DOHH2 (cell line): ENCODE measurements around the gene HOXB3.

Experiments used
- H3F3A ChIP-seq: fragments of 200-600 bp; sonication (generic), shearing (Covaris generic); 2 replicates; pipeline ENCODE4 v1.6.0; 2016; ENCODE audit warnings: antibody characterized with exemption, mild to moderate bottlenecking; ENCODE audit not compliant: control insufficient read depth, insufficient read depth
- H3K27ac ChIP-seq: fragments of 200-600 bp; sonication (generic); 2 replicates; pipeline ENCODE4 v1.5.1; 2014; ENCODE audit warnings: low read depth, mild to moderate bottlenecking, low read length, moderate library complexity
- H3K27me3 ChIP-seq: fragments of 200-600 bp; sonication (generic); 2 replicates; pipeline ENCODE4 v1.6.1; 2014; ENCODE audit warnings: mild to moderate bottlenecking, low read length, mixed read lengths; ENCODE audit not compliant: control insufficient read depth
- H3K36me3 ChIP-seq: fragments of 200-600 bp; sonication (generic); 2 replicates; pipeline ENCODE4 v1.6.1; 2014; ENCODE audit warnings: mild to moderate bottlenecking, low read length, moderate library complexity, mixed read lengths; ENCODE audit not compliant: control insufficient read depth
- H3K4me1 ChIP-seq: fragments of 200-600 bp; sonication (generic); 2 replicates; pipeline ENCODE4 v1.6.1; 2014; ENCODE audit warnings: mild to moderate bottlenecking, low read length, mixed read lengths; ENCODE audit not compliant: control insufficient read depth
- H3K4me2 ChIP-seq: fragments of 200-600 bp; sonication (generic); 2 replicates; pipeline ENCODE4 v1.6.0; 2014; ENCODE audit warnings: mild to moderate bottlenecking, low read length, moderate library complexity
- H3K4me3 ChIP-seq: fragments of 200-600 bp; sonication (generic); 2 replicates; pipeline ENCODE4 v1.5.1; 2014; ENCODE audit warnings: mild to moderate bottlenecking, low read length, mixed read lengths
- H3K79me2 ChIP-seq: fragments of 200-600 bp; sonication (generic); 2 replicates; pipeline ENCODE4 v1.6.1; 2014; ENCODE audit warnings: mild to moderate bottlenecking, low read length, mixed read lengths; ENCODE audit not compliant: control insufficient read depth
- H3K9me2 ChIP-seq: fragments of 200-600 bp; sonication (generic); replicated peaks from 2 replicates; pipeline ENCODE4 v1.6.1; 2014; ENCODE audit warnings: mild to moderate bottlenecking, low read length, mixed read lengths; ENCODE audit not compliant: control insufficient read depth
- H3K9me3 ChIP-seq: fragments of 200-600 bp; sonication (generic); 2 replicates; pipeline ENCODE4 v1.6.1; 2014; ENCODE audit warnings: antibody characterized with exemption, low read length, mixed read lengths; ENCODE audit not compliant: control insufficient read depth, insufficient read depth
- H4K20me1 ChIP-seq: fragments of 200-600 bp; sonication (generic); 2 replicates; pipeline ENCODE4 v1.6.0; 2014; ENCODE audit warnings: low read depth, mild to moderate bottlenecking, antibody characterized with exemption, low read length, moderate library complexity; ENCODE audit not compliant: control insufficient read depth, insufficient read depth
- EZH2phosphoT487 ChIP-seq: fragments of 200-600 bp; sonication (generic); IDR thresholded peaks from 2 replicates; pipeline ENCODE4 v1.6.1; 2017; ENCODE audit warnings: borderline replicate concordance, mild to moderate bottlenecking, antibody characterized with exemption, low read length, moderate library complexity, mixed read lengths
- TF ChIP-seq, protein P1 (sequence below): fragments of 200-600 bp; sonication (generic); IDR thresholded peaks from one replicate; pipeline ENCODE4 v1.5.1; 2014; ENCODE audit warnings: antibody characterized with exemption, mild to moderate bottlenecking, low read depth, low read length; ENCODE audit not compliant: poor library complexity, severe bottlenecking

The HOXB3 gene

DNA sequence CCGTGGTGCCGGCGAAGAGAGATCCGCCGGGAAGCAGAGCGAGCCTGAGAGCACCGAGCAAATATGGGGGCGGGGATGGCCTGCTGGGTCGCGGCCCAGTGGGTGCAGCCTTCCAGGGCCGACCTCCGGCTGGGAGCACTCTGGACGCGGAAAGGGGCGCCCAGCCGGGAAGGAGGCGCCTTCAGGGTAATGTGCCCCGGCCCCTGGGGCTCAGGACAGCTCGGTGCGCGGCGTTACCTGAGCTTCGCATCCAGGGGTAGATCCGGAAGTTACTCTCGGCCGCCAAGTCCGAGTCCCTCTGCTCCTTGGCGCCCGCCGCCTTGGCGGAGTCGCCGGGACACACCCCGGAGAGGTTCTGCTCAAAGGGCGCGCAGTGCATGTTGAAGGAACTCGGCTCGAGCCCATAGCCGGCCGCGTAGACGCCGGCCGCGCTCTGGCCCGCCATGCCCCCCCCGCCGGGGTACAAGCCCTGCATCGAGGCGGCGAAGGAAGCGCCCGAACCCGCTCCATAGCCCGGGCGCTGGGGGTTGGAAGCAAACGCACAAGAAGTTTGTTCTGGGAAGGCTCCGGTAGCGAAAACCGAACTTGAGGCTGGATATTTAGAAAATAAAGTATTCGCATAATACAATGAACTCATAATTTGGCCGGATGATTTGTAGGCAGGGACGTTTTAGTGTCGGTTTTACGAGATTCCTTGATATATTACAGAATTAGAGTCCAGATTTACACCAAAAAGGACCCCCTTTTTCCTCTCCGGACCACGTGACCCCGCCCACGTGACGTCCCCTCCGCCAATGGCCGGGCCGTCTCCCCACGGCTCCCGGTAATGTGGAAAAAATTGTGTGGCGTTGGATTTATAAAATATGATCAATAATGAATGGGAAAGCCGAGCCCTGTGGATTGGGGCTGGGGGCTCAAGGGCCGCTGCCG lies 20.5 kb upstream of the HOXB3 start, which contains the start of gene HOXB7:
Gene HOXB7, minus strand, starts transcription at position 736 of the 930 bp plus-strand sequence. Its CDS starts 99 bp downstream, at position 637.
- no peaks in the 10 kb centered on the region for H3K9me2 ChIP-seq
- no peaks in the 10 kb centered on the region for H3K36me3 ChIP-seq
- H3K27ac ChIP-seq, result peak within 1 kb of the TSS; percentile 24; the same call in 1 of the 2 replicates
- H3K79me2 ChIP-seq, result no peaks in the 10 kb centered on the region
- no peaks in the 10 kb centered on the region for H3K9me3 ChIP-seq
- peak within 1 kb of the TSS; percentile 82 for H3K4me2 ChIP-seq
- H3K27me3 ChIP-seq, result peaks cover 32% of the 10 kb centered on the region
- H3K4me1 ChIP-seq, result peaks cover 24% of the 10 kb centered on the region
- no peaks in the 10 kb centered on the region for H3F3A ChIP-seq
- H3K4me3 ChIP-seq, result peak within 1 kb of the TSS; percentile 83
- no peaks in the 10 kb centered on the region for H4K20me1 ChIP-seq
- TF ChIP-seq, protein P1, sequence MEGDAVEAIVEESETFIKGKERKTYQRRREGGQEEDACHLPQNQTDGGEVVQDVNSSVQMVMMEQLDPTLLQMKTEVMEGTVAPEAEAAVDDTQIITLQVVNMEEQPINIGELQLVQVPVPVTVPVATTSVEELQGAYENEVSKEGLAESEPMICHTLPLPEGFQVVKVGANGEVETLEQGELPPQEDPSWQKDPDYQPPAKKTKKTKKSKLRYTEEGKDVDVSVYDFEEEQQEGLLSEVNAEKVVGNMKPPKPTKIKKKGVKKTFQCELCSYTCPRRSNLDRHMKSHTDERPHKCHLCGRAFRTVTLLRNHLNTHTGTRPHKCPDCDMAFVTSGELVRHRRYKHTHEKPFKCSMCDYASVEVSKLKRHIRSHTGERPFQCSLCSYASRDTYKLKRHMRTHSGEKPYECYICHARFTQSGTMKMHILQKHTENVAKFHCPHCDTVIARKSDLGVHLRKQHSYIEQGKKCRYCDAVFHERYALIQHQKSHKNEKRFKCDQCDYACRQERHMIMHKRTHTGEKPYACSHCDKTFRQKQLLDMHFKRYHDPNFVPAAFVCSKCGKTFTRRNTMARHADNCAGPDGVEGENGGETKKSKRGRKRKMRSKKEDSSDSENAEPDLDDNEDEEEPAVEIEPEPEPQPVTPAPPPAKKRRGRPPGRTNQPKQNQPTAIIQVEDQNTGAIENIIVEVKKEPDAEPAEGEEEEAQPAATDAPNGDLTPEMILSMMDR, result no peak
- no peak for TF ChIP-seq EZH2phosphoT487

DNA sequence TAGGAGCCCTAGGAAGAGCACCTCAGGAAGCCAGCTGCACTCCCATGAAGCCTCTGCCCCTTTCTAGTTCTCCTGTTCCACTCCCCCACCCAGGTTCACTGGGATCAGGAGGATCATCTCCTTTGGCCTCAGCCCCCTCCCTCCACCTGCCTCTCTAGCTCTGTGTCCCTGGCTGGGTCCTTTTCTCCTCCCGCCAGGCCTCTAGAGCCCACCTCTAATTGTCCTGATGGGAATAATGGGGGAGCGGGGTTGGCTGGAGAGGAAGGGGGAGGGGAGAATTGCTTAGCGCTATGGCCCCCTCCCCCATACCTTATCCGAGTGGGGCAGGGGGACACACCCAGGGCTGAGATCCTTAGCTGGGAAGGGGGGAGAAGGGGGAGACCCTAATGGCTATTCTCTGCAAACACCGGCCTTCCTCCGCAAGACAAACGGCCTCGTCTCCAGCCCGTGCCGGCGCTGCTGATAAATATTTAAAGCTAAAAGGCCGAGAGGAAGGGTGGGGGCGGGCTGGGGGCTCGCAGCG lies 19.8 kb upstream of the HOXB3 start:
- H3K79me2 ChIP-seq, result no peaks in the 10 kb centered on the region
- H3K36me3 ChIP-seq, result no peaks in the 10 kb centered on the region
- H3K9me2 ChIP-seq, result no peaks in the 10 kb centered on the region
- H3K4me2 ChIP-seq, result peak overlapping the region; percentile 82
- no peaks in the 10 kb centered on the region for H3F3A ChIP-seq
- no peak overlapping the region for H3K27ac ChIP-seq
- H3K4me3 ChIP-seq, result peak overlapping the region; percentile 83
- no peaks in the 10 kb centered on the region for H3K9me3 ChIP-seq
- peaks cover 24% of the 10 kb centered on the region for H3K4me1 ChIP-seq
- H4K20me1 ChIP-seq, result no peaks in the 10 kb centered on the region
- peaks cover 29% of the 10 kb centered on the region for H3K27me3 ChIP-seq
- TF ChIP-seq, protein P1, result no peak
- TF ChIP-seq EZH2phosphoT487, result no peak

DNA sequence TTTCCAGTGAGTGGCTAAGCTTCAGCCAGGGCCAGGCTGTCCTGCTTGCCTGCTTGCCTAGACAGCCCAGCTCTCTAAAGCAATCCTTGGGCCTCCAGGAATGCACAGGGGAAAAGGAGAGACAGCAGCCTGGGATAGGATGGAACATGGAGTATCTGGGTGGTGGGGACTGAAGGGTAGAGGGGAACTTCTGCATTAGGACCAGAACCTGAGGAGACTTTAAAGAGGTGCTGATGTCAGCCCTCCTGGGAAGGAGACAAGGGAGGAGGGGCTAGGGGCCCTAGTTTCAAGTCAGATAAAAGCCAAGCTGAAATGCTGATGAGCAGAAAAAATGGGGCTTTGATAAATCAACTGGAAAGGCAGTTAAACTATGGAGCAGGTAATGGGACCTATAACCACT lies 19.0 kb upstream of the HOXB3 start:
- Histone ChIP-seq H3K27ac (no peak overlapping the region), H3K4me3 (no peak overlapping the region; the same call in 1 of the 2 replicates), H3K9me3 (no peaks in the 10 kb centered on the region), H3K9me2 (no peaks in the 10 kb centered on the region), H4K20me1 (no peaks in the 10 kb centered on the region), H3K4me1 (peaks cover 24% of the 10 kb centered on the region), H3K4me2 (peak overlapping the region; percentile 82), H3K27me3 (peaks cover 25% of the 10 kb centered on the region), H3F3A (no peaks in the 10 kb centered on the region), H3K36me3 (no peaks in the 10 kb centered on the region), H3K79me2 (no peaks in the 10 kb centered on the region)
- TF ChIP-seq EZH2phosphoT487, result no peak
- TF ChIP-seq, protein P1, result no peak
